Activated CD4-positive, alpha-beta T cell treated with anti-CD3 and anti-CD28 coated beads, Interleukin-2, amount 10 ng/mL, durations not matched to agents 24 days and 14 days (primary cell): ENCODE measurements around the gene C16orf54. TPM values are rescaled to one million over a fixed set of nuclear protein-coding genes. Genes with fewer than 3 reads are reported as not detected.

ENCODE experiments used
- total RNA-seq: library from RNA; stranded (reverse); gene quantifications from 2 replicates; pipeline ENCODE4 v1.2.3, GENCODE V29; 2022

C16orf54 gene
- total RNA-seq, 1 donor from 2014 or later = 17.0 TPM

Other genes with a start within 250 kb of the C16orf54 start
- 77.8 and 78.8 TPM in 2 replicates for gene NPIPB12, start 239.6 kb downstream of the C16orf54 start, total RNA-seq
- 157 and 165 TPM in 2 replicates for gene SPN, start 82.7 kb downstream of the C16orf54 start, total RNA-seq
- gene QPRT, start 66.8 kb downstream of the C16orf54 start, total RNA-seq = 5.8 and 6.3 TPM in 2 replicates
- not detected in 2 replicates for gene ZG16, start 32.3 kb upstream of the C16orf54 start, total RNA-seq
- gene KIF22, start 44.8 kb upstream of the C16orf54 start, total RNA-seq = 132 TPM in 2 replicates
- gene MAZ, start 60.5 kb upstream of the C16orf54 start, total RNA-seq = 378 and 380 TPM in 2 replicates
- gene PRRT2, start 66.2 kb upstream of the C16orf54 start, total RNA-seq = 1.6 and 1.7 TPM in 2 replicates
- gene PAGR1, start 70.2 kb upstream of the C16orf54 start, total RNA-seq = 25.8 and 27.0 TPM in 2 replicates
- gene MVP, start 74.5 kb upstream of the C16orf54 start, total RNA-seq = 116 and 122 TPM in 2 replicates
- 69.2 and 71.2 TPM in 2 replicates for gene CDIPT, start 117.2 kb upstream of the C16orf54 start, total RNA-seq
- gene SEZ6L2, start 153.6 kb upstream of the C16orf54 start, total RNA-seq = 0.26 and 0.61 TPM in 2 replicates
- gene ASPHD1, start 154.5 kb upstream of the C16orf54 start, total RNA-seq = 4.4 and 4.8 TPM in 2 replicates
- gene KCTD13, start 180.2 kb upstream of the C16orf54 start, total RNA-seq = 51.4 and 58.8 TPM in 2 replicates
- 41.7 and 43.8 TPM in 2 replicates for gene TMEM219, start 216.1 kb upstream of the C16orf54 start, total RNA-seq
- 35.8 and 38.7 TPM in 2 replicates for gene TAOK2, start 227.9 kb upstream of the C16orf54 start, total RNA-seq
- 45.9 and 47.7 TPM in 2 replicates for gene HIRIP3, start 249.6 kb upstream of the C16orf54 start, total RNA-seq